Neural progenitor cell (in vitro differentiated cells): Measurements from ENCODE around the gene DLGAP3. TPM values are rescaled to one million over a fixed set of nuclear protein-coding genes. Genes with fewer than 3 reads are reported as not detected.

ENCODE experiments used
- DNase-seq: peaks from one replicate; pipeline ENCODE4 v3.0.0-alpha.2; 2016; ENCODE audit warnings: low spot score
- H2AFZ ChIP-seq: fragments of 200-600 bp; sonication (generic); replicated peaks from 2 replicates; pipeline ENCODE4 v1.6.1; 2016; ENCODE audit warnings: antibody characterized with exemption
- H3F3A ChIP-seq: fragments of 200-600 bp; sonication (generic); 2 replicates; pipeline ENCODE4 v1.6.1; 2016; ENCODE audit warnings: antibody characterized with exemption, low read depth
- H3K27ac ChIP-seq: fragments of 200-600 bp; sonication (generic); 2 replicates; pipeline ENCODE4 v1.5.1; 2016; ENCODE audit warnings: mild to moderate bottlenecking
- H3K27me3 ChIP-seq: fragments of 200-600 bp; sonication (generic); 2 replicates; pipeline ENCODE4 v1.6.1; 2016; ENCODE audit warnings: mild to moderate bottlenecking, moderate library complexity
- H3K36me3 ChIP-seq: fragments of 200-600 bp; sonication (generic); 2 replicates; pipeline ENCODE4 v1.5.1; 2016
- H3K4me1 ChIP-seq: fragments of 200-600 bp; sonication (generic); 2 replicates; pipeline ENCODE4 v1.6.1; 2016; ENCODE audit warnings: mixed run types
- H3K4me2 ChIP-seq: fragments of 200-600 bp; sonication (generic); 2 replicates; pipeline ENCODE4 v1.6.1; 2016
- H3K4me3 ChIP-seq: fragments of 200-600 bp; sonication (generic); 2 replicates; pipeline ENCODE4 v1.5.1; 2016
- H3K79me2 ChIP-seq: fragments of 200-600 bp; sonication (generic); 2 replicates; pipeline ENCODE4 v1.6.1; 2016; ENCODE audit warnings: low read depth
- H3K9ac ChIP-seq: fragments of 200-600 bp; sonication (generic); 2 replicates; pipeline ENCODE4 v1.6.1; 2016
- H3K9me3 ChIP-seq: fragments of 200-600 bp; sonication (generic); 2 replicates; pipeline ENCODE4 v1.5.1; 2016; ENCODE audit warnings: low read depth
- H4K20me1 ChIP-seq: fragments of 200-600 bp; sonication (generic); 2 replicates; pipeline ENCODE4 v1.6.1; 2016; ENCODE audit warnings: low read depth
- H3K27ac Mint-ChIP-seq: 3 replicates; pipeline ENCODE4 v1.8.0; 2021; ENCODE audit warnings: mixed read lengths
- H3K27me3 Mint-ChIP-seq: 2 replicates; pipeline ENCODE4 v1.8.0; 2022; ENCODE audit warnings: low read depth, mild to moderate bottlenecking, inconsistent platforms, moderate library complexity, mixed read lengths; ENCODE audit not compliant: insufficient read depth
- H3K36me3 Mint-ChIP-seq: 3 replicates; pipeline ENCODE4 v1.8.0; 2021; ENCODE audit warnings: mixed read lengths
- H3K4me1 Mint-ChIP-seq: 3 replicates; pipeline ENCODE4 v1.8.0; 2021; ENCODE audit warnings: mixed read lengths
- H3K4me3 Mint-ChIP-seq: 3 replicates; pipeline ENCODE4 v1.8.0; 2021; ENCODE audit warnings: mild to moderate bottlenecking, moderate library complexity, mixed read lengths
- H3K9me3 Mint-ChIP-seq: 3 replicates; pipeline ENCODE4 v1.8.0; 2020; ENCODE audit warnings: mixed read lengths
- EZH2 ChIP-seq: fragments of 200-600 bp; sonication (generic); IDR thresholded peaks from 2 replicates; pipeline ENCODE4 v1.6.1; 2017; ENCODE audit warnings: antibody characterized with exemption, mild to moderate bottlenecking, moderate library complexity
- EZH2phosphoT487 ChIP-seq: fragments of 200-600 bp; sonication (generic); IDR thresholded peaks from 2 replicates; pipeline ENCODE4 v1.6.1; 2017; ENCODE audit warnings: antibody characterized with exemption
- total RNA-seq: library from RNA; depleted of rRNA; stranded (reverse); fragments of >200 nt; gene quantifications from 2 replicates; pipeline ENCODE4 v1.2.3, GENCODE V29; 2015; ENCODE audit warnings: low replicate concordance
- TF ChIP-seq, protein P1 (sequence below): fragments of 200-600 bp; sonication (generic); IDR thresholded peaks from 2 replicates; pipeline ENCODE4 v1.5.1; 2017; ENCODE audit warnings: antibody characterized with exemption, mild to moderate bottlenecking

DLGAP3 gene
- total RNA-seq, 1 donor from 2014 or later = not detected

DNA sequence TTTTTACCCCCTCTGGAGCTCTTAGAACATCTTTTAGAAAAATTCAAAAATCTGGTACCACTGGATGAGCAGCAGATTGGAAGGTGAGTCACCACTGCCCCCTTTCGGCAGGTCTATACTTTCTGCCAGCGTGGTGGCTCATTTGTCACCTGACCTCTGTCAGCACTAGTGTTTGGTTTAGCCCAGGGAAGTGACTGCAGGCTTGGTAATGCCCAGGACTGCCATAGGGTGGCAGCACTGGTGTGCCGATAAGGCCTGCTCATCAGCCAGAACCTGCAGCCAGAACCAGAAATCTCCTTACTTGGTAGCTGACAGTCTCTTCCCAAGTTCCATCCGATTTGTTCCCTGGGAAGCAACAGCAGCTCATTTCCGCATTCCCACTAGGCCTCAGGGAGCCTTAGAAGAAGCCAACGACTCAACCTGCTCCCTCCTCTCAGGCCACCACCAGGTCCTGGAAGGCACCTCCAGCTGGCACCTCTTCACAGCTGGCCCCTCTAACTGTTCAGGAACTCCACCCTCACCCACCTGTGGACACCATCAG is 76.7 kb downstream of the DLGAP3 start:
- Histone ChIP-seq H2AFZ (no peak overlapping the region), H3K4me3 (no peak overlapping the region), H3F3A (peaks cover 8% of the 10 kb centered on the region), H3K9me3 (no peaks in the 10 kb centered on the region), H3K79me2 (peaks cover 15% of the 10 kb centered on the region), H4K20me1 (peaks cover 39% of the 10 kb centered on the region), H3K4me2 (no peak overlapping the region), H3K36me3 (no peaks in the 10 kb centered on the region), H3K27me3 (no peaks in the 10 kb centered on the region), H3K27ac (no peak overlapping the region), H3K9ac (no peak overlapping the region), H3K4me1 (no peaks in the 10 kb centered on the region)
- Mint-ChIP-seq H3K4me1 (peaks cover 26% of the 10 kb centered on the region), H3K9me3 (no peaks in the 10 kb centered on the region), H3K27ac (peak overlapping the region; percentile 35), H3K4me3 (no peak overlapping the region), H3K36me3 (peaks cover 18% of the 10 kb centered on the region), H3K27me3 (peaks cover 2% of the 10 kb centered on the region)
- peak; percentile 95 for DNase-seq
- no peak for TF ChIP-seq EZH2phosphoT487
- TF ChIP-seq EZH2 = no peak
- TF ChIP-seq, protein P1, sequence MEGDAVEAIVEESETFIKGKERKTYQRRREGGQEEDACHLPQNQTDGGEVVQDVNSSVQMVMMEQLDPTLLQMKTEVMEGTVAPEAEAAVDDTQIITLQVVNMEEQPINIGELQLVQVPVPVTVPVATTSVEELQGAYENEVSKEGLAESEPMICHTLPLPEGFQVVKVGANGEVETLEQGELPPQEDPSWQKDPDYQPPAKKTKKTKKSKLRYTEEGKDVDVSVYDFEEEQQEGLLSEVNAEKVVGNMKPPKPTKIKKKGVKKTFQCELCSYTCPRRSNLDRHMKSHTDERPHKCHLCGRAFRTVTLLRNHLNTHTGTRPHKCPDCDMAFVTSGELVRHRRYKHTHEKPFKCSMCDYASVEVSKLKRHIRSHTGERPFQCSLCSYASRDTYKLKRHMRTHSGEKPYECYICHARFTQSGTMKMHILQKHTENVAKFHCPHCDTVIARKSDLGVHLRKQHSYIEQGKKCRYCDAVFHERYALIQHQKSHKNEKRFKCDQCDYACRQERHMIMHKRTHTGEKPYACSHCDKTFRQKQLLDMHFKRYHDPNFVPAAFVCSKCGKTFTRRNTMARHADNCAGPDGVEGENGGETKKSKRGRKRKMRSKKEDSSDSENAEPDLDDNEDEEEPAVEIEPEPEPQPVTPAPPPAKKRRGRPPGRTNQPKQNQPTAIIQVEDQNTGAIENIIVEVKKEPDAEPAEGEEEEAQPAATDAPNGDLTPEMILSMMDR = peak; percentile 100

DNA sequence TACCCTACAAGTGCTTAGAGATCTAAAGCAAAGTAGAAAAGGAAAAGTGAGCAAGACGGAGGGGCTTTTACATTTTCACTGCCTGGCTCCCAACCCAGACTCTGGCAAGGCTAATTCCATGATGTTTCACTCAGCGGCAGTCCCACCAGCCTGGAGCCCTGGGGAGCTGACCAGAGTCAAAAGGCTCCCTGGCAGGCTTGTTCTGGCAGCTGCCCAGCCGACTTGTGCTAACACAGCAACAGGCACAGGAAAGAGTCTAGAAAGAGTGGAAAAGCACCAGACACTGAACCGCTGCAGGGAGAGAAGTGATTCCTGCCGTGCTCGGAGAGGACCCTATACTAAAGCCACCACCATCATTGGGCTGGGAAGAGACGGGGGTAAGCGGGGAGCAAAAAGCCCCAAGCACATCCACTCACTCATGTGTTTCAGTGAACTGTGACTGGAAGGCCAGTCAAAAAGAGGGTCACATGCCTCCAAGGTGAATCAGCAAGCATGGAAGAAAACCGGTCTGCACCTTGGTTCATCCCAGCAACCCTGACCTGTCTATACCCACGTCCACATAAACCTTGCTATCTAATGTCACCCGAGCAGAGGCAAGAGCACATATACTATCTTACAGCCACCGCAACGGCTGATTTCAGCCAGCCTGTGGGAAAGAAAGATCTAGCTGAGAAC is 77.9 kb downstream of the DLGAP3 start:
- TF ChIP-seq, protein P1 = no peak
- TF ChIP-seq EZH2phosphoT487 (no peak), EZH2 (no peak)
- Histone ChIP-seq H3K79me2 (peaks cover 4% of the 10 kb centered on the region), H3K9me3 (no peaks in the 10 kb centered on the region), H2AFZ (no peak overlapping the region), H3K9ac (no peak overlapping the region), H3K4me1 (no peaks in the 10 kb centered on the region), H3K4me3 (no peak overlapping the region), H4K20me1 (peaks cover 51% of the 10 kb centered on the region), H3K27ac (no peak overlapping the region), H3F3A (peaks cover 8% of the 10 kb centered on the region), H3K4me2 (no peak overlapping the region), H3K36me3 (no peaks in the 10 kb centered on the region), H3K27me3 (no peaks in the 10 kb centered on the region)
- Mint-ChIP-seq H3K4me1 (peaks cover 32% of the 10 kb centered on the region), H3K9me3 (no peaks in the 10 kb centered on the region), H3K36me3 (peaks cover 18% of the 10 kb centered on the region), H3K4me3 (no peak overlapping the region), H3K27ac (no peak overlapping the region), H3K27me3 (peaks cover 2% of the 10 kb centered on the region)
- no peak for DNase-seq

DNA sequence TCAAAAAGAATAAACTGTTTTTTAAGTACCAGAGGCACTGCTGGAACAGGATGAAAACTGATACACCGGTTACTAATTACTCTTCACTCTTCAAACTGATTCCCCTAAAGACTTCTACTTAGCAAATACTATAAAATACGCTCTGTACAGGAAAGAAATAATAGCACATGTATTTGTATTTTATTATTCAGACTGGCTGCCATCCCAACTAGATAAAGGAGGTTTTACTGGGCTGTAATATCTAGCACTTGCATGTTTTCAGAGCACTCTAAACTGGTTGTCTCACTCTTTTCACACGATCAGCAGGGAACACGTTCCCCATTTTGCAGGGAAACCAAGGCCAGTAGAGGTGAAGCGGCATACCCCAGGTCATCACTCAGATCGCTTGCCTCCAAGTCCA is 79.1 kb downstream of the DLGAP3 start:
- Mint-ChIP-seq H3K27ac (no peak overlapping the region), H3K4me3 (no peak overlapping the region)
- TF ChIP-seq EZH2 = no peak
- no peak for TF ChIP-seq EZH2phosphoT487
- TF ChIP-seq, protein P1 = no peak

More for the DNA sequence above, 79.1 kb downstream of the DLGAP3 start:
- Histone ChIP-seq H3K4me1 (no peaks in the 10 kb centered on the region), H3K27me3 (no peaks in the 10 kb centered on the region), H4K20me1 (peaks cover 59% of the 10 kb centered on the region), H3K9me3 (no peaks in the 10 kb centered on the region), H3K27ac (no peak overlapping the region), H3K4me2 (no peak overlapping the region), H3K36me3 (no peaks in the 10 kb centered on the region), H3K4me3 (no peak overlapping the region), H2AFZ (no peak overlapping the region), H3F3A (peaks cover 8% of the 10 kb centered on the region), H3K79me2 (no peaks in the 10 kb centered on the region), H3K9ac (no peak overlapping the region)
- no peak for DNase-seq
- peaks cover 44% of the 10 kb centered on the region for H3K4me1 Mint-ChIP-seq
- peaks cover 15% of the 10 kb centered on the region for H3K36me3 Mint-ChIP-seq
- no peaks in the 10 kb centered on the region for H3K27me3 Mint-ChIP-seq
- H3K9me3 Mint-ChIP-seq = no peaks in the 10 kb centered on the region
